ENCODE data around the gene ZNF274. TPM values are rescaled to one million over a fixed set of nuclear protein-coding genes. Genes with fewer than 3 reads are reported as not detected.

Gene ZNF274
- total RNA-seq, 1 experiment from 2014 or later: 28.7 TPM

DNA sequence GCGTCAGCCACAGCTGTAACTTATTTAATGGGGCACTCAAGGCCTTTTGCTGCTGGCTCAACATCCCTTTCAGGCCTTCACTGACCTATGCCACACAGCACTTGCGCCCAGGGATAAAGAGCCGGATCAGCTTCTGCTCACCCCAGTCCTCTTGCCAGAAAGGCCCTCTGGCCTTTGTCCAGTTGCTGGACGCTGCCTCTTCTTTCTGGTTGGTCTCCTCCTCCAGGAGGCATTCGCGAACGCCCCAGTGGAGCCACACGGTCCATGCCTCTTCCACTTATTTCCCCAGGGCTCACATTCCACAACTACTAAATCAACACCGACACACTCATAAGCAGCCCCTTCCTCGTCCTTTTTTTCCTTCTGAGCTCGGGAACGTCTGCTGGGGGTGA is 28.6 kb upstream of the ZNF274 start:
- Histone ChIP-seq H2BK20ac (ENCODE audit: low read depth, low read length, poor library complexity, severe bottlenecking) (no peak overlapping the region), H4K8ac (replicated peaks; ENCODE audit: insufficient read length, low read depth, low read length) (no peak overlapping the region), H3K4me2 (ENCODE audit: insufficient read depth, insufficient read length, low read length) (peak overlapping the region; percentile 52), H2BK12ac (ENCODE audit: insufficient read length, low read depth, low read length) (no peak overlapping the region), H3K23ac (ENCODE audit: insufficient read length, low read depth, low read length) (no peak overlapping the region), H3K18ac (ENCODE audit: insufficient read length, low read depth, low read length) (no peak overlapping the region), H3K56ac (ENCODE audit: insufficient read length, low read depth, low read length) (no peak overlapping the region), H2BK5ac (ENCODE audit: insufficient read length, low read length) (no peak overlapping the region), H4K91ac (ENCODE audit: insufficient read length, low read depth, low read length) (no peak overlapping the region), H2AK5ac (ENCODE audit: insufficient read length, low read length) (no peak overlapping the region), H3K79me2 (ENCODE audit: insufficient read depth, low read length) (no peaks in the 10 kb centered on the region), H3K23me2 (ENCODE audit: insufficient read length, low read depth, low read length, poor library complexity, severe bottlenecking) (peaks cover 2% of the 10 kb centered on the region), H2BK120ac (ENCODE audit: low read depth, low read length, poor library complexity, severe bottlenecking) (no peak overlapping the region), H3T11ph (ENCODE audit: low read length) (no peak overlapping the region), H4K20me1 (ENCODE audit: control insufficient read depth, insufficient read depth, insufficient read length) (no peaks in the 10 kb centered on the region), H3K9me3 (ENCODE audit: control insufficient read depth, low read depth, low read length) (no peaks in the 10 kb centered on the region), H3K14ac (ENCODE audit: insufficient read depth, low read length) (peak overlapping the region; percentile 49), H2AFZ (ENCODE audit: low read length) (no peak overlapping the region), H3K79me1 (ENCODE audit: insufficient read depth, low read depth, low read length, poor library complexity, severe bottlenecking) (no peaks in the 10 kb centered on the region), H2BK15ac (ENCODE audit: low read depth, low read length) (no peak overlapping the region), H3K4me1 (ENCODE audit: insufficient read depth, low read length) (no peaks in the 10 kb centered on the region), H3K27ac (ENCODE audit: insufficient read length, low read depth, low read length) (no peak overlapping the region), H3K27me3 (ENCODE audit: insufficient read depth, low read length) (no peaks in the 10 kb centered on the region), H3K4ac (ENCODE audit: low read depth, low read length) (no peak overlapping the region), H4K5ac (ENCODE audit: insufficient read length, low read depth, low read length) (no peak overlapping the region), H3K9ac (ENCODE audit: extremely low read depth, insufficient read length, low read length) (peak overlapping the region; percentile 51)
- WGBS (ENCODE audit: extremely low coverage, insufficient read length, low lambda C conversion rate): no CpG with 5 or more reads among the region's 12 CpGs
- Mint-ChIP-seq H3K4me3 (peak overlapping the region; percentile 84 to 92), H3K36me3 (ENCODE audit: insufficient read depth in 1 of 3, low read depth in 3 of 3) (peaks cover 0 to 10% (median 8%) of the 10 kb centered on the region in 3 experiments), H3K9me3 (peaks cover 25 to 36% of the 10 kb centered on the region in 2 experiments), H3K27me3 (ENCODE audit: low read depth) (peaks cover 12% of the 10 kb centered on the region), H3K27ac (peak overlapping the region; percentile 60 to 88 (median 67); a peak in 5 of 7 replicates), H3K4me1 (peaks cover 7 to 16% of the 10 kb centered on the region in 2 experiments)
- peak; percentile 49 for DNase-seq
- TF ChIP-seq, protein P1, sequence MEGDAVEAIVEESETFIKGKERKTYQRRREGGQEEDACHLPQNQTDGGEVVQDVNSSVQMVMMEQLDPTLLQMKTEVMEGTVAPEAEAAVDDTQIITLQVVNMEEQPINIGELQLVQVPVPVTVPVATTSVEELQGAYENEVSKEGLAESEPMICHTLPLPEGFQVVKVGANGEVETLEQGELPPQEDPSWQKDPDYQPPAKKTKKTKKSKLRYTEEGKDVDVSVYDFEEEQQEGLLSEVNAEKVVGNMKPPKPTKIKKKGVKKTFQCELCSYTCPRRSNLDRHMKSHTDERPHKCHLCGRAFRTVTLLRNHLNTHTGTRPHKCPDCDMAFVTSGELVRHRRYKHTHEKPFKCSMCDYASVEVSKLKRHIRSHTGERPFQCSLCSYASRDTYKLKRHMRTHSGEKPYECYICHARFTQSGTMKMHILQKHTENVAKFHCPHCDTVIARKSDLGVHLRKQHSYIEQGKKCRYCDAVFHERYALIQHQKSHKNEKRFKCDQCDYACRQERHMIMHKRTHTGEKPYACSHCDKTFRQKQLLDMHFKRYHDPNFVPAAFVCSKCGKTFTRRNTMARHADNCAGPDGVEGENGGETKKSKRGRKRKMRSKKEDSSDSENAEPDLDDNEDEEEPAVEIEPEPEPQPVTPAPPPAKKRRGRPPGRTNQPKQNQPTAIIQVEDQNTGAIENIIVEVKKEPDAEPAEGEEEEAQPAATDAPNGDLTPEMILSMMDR (conservative IDR thresholded peaks at IDR 0.05): no peak
